ENCODE data around the gene CDK19.

GRCh38 chr6:110606151-110606550 lies 209.1 kb downstream of the CDK19 start:
- TF ChIP-seq CTCF (IDR thresholded peaks at IDR 0.05) (no peak), FOXM1 (IDR thresholded peaks at IDR 0.05; ENCODE audit: low read depth) (no peak), SMC3 (IDR thresholded peaks at IDR 0.05; ENCODE audit: low read depth, low read length) (no peak), ELF1 (IDR thresholded peaks at IDR 0.05) (no peak), TEAD4 (IDR thresholded peaks at IDR 0.05; ENCODE audit: borderline replicate concordance, insufficient read depth) (no peak), GATA2 (CRISPR knock-in tag; IDR thresholded peaks at IDR 0.05) (no peak), TCF12 (IDR thresholded peaks at IDR 0.05) (no peak)

Data from SK-N-SH (cell line).